ENCODE measurements around the gene ENTHD1.

ENTHD1 gene

GRCh38 chr22:39802682-39803081 lies 90.9 kb downstream of the ENTHD1 start:
- no peak overlapping the region for H3K27ac ChIP-seq
- no peak for DNase-seq (ENCODE audit: low read depth, low spot score)

- no peak overlapping the region for H3K27ac ChIP-seq
- no peak for DNase-seq (ENCODE audit: low read depth, low spot score)
These were observed 92.6 kb downstream of the ENTHD1 start for GRCh38 chr22:39800790-39801520.

GRCh38 chr22:39797528-39798147 lies 95.9 kb downstream of the ENTHD1 start:
- no peak for DNase-seq (ENCODE audit: low read depth, low spot score)
- H3K27ac ChIP-seq: no peak overlapping the region

GRCh38 chr22:39789788-39790187 lies 103.8 kb downstream of the ENTHD1 start:
- DNase-seq (ENCODE audit: low read depth, low spot score): no peak
- no peak overlapping the region for H3K27ac ChIP-seq

GRCh38 chr22:39785232-39785631 lies 108.3 kb downstream of the ENTHD1 start:
- no peak for DNase-seq (ENCODE audit: low read depth, low spot score)
- no peak overlapping the region for H3K27ac ChIP-seq

DNA sequence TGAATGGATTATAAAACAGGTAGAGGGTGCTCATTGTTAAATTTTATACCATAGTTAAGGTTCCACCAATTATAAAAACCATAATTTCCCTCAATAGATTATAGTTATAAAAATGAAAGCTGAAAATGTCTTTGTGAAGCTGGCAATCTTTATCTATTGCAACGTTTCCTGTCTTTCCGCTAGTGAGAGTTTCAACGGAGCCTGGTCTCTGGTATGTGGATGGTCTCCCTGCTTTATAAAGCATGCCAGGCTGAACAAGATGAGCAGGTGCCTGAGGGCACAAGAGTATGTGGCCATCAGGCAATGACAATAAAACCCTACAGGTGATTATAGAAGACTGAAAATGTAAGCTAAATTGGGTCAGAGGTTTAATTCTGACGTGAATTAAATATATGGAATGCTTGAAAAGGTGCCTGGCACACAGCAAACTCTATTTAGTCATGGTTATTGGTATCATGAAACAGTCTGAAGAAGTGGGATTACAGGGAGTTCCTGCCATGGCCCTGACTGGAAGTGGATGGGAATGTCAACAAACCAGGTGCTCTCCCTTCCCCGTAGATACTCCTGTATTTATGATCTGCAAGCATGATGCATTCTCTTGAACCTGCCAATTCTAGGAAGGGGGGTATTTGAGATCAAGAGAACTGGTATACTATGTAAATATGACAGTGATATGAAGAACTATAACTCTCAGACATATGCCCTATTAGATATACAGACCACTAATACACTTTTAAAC lies 115.7 kb downstream of the ENTHD1 start:
- DNase-seq (ENCODE audit: low read depth, low spot score): no peak
- H3K27ac ChIP-seq: no peak overlapping the region

- no peak overlapping the region for H3K27ac ChIP-seq
These were observed 117.1 kb downstream of the ENTHD1 start for GRCh38 chr22:39776295-39777009.

DNA sequence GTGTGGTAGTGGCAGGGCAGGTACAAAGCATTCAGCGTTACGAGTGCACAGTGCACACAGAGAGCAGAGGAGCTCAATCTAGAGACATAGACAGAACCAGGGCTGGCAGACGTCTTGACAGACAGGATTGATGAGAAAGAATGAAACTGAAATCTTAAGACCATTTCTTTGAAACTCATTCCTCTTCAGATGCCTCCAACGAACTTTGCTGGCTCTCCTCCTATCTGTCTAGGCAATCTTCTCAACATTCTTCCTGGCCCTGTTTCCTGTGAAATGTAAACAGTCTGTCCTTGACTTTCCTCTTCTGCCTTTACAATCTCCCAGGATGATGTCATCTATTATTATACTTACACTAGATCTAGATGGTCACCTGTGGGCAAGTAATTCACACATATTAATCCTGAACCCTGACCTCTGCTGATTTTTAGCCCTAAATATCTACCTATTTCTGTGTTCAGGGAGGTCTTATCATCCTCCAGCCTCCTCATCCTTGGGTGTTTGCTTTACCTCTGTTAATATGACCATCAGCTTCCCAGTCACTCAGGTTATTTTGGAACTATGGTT lies 119.5 kb downstream of the ENTHD1 start:
- H3K27ac ChIP-seq: no peak overlapping the region
- DNase-seq (ENCODE audit: low read depth, low spot score): no peak

More at GRCh38 chr22:39776295-39777009, 117.1 kb downstream of the ENTHD1 start:
- DNase-seq (ENCODE audit: low read depth, low spot score): no peak

- DNase-seq (ENCODE audit: low read depth, low spot score): no peak
- H3K27ac ChIP-seq: no peak overlapping the region
These were observed 120.1 kb downstream of the ENTHD1 start for GRCh38 chr22:39773503-39773902.

- no peak overlapping the region for H3K27ac ChIP-seq
These were observed 122.1 kb downstream of the ENTHD1 start for GRCh38 chr22:39771486-39771885.

DNA sequence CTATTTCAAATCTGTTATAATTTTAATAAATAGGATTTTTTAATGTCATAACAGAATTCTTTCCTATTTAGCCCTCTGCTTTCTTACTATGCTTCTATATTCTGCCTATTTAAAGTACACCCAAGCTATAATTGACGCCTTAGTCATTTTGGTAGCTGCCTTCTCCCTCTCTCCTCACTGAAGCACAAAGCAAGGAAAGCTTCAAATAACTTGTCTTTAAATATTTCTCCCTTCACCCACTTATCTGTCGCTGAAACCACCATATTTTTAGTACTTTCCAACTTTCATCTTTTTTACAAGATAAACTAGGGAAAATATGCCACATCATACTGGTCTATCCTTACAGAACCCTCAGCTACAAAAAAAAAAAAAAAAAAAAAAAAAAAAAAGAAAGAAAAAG lies 127.9 kb downstream of the ENTHD1 start:
- no peak for DNase-seq (ENCODE audit: low read depth, low spot score)
- no peak overlapping the region for H3K27ac ChIP-seq

More at GRCh38 chr22:39771486-39771885, 122.1 kb downstream of the ENTHD1 start:
- no peak for DNase-seq (ENCODE audit: low read depth, low spot score)

GRCh38 chr22:39765046-39765445 lies 128.5 kb downstream of the ENTHD1 start:
- DNase-seq (ENCODE audit: low read depth, low spot score): no peak

GRCh38 chr22:39763276-39763675 lies 130.3 kb downstream of the ENTHD1 start:
- DNase-seq (ENCODE audit: low read depth, low spot score): no peak
- no peak overlapping the region for H3K27ac ChIP-seq

More at GRCh38 chr22:39765046-39765445, 128.5 kb downstream of the ENTHD1 start:
- no peak overlapping the region for H3K27ac ChIP-seq

DNA sequence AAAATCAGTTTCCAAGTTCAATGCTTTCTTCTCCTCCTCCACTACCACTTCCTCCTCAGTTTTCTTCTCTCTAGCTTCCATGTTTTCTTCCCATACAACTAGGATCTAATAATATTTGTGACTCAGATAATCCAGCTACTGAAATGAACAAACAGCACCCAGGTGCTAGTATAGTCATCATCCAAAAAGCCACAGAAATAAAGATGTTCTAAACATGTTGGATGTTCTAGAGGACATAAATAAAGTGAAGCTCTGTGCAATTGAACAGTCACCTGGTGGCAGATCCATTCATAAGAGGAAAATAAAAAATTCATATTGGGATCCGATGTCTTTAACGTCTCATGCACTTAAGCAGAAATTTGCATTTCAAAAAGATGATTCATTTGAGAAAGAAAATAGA lies 142.8 kb downstream of the ENTHD1 start:
- H3K27ac ChIP-seq: no peak overlapping the region
- DNase-seq (ENCODE audit: low read depth, low spot score): no peak

DNA sequence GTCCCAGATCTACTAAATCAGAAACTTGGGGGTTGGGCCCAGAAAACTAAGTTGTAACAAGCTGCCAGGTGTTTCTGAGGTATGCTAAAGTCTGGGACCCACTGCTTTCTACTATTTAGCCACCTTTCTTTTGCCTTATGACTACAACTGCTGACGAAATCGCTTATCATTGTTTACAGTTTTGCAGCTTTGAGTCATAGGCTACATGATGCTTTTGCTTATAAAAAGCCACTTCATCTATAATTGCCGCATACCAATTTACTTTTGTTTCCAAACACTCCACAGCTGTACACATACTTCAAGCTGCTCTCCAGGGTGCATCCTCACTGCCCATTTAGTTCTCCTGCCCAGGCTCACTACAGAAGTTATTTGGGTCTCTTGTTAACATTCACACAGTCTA lies 144.7 kb downstream of the ENTHD1 start:
- DNase-seq (ENCODE audit: low read depth, low spot score): no peak

GRCh38 chr22:39746600-39747262 lies 146.8 kb downstream of the ENTHD1 start:
- no peak for DNase-seq (ENCODE audit: low read depth, low spot score)
- no peak overlapping the region for H3K27ac ChIP-seq

More for the DNA sequence above, 144.7 kb downstream of the ENTHD1 start:
- H3K27ac ChIP-seq: no peak overlapping the region

GRCh38 chr22:39745789-39746188 lies 147.8 kb downstream of the ENTHD1 start:
- DNase-seq (ENCODE audit: low read depth, low spot score): no peak
- H3K27ac ChIP-seq: no peak overlapping the region

DNA sequence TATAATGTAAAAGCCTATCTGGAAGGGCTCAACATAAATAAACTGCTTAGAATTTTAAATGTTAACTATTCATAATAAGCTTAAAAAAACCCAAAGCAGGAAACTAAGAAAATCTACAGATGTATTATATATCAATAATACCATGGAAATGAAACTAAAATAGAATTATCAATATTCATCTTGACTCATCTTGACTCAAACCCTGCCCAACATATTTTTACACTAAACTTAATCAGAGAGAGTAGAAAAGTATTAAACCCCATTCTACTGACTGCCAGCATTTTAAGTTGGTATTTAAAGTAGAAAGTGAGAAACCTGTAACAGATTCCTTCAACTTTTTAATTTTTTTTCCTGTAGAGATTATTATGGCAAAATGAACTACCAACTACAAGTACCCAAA lies 149.2 kb downstream of the ENTHD1 start:
- DNase-seq (ENCODE audit: low read depth, low spot score): no peak

GRCh38 chr22:39743935-39744334 lies 149.6 kb downstream of the ENTHD1 start:
- H3K27ac ChIP-seq: no peak overlapping the region
- DNase-seq (ENCODE audit: low read depth, low spot score): no peak

More for the DNA sequence above, 149.2 kb downstream of the ENTHD1 start:
- H3K27ac ChIP-seq: no peak overlapping the region
